Neural cell (in vitro differentiated cells): Measurements from ENCODE around the gene PIM2. TPM values are rescaled to one million over a fixed set of nuclear protein-coding genes. Genes with fewer than 3 reads are reported as not detected.

Experiments
- H2AFZ ChIP-seq: fragments of 200-600, 300-800 bp; sonication (generic), shearing (Covaris generic); 2 replicates; pipeline ENCODE4 v1.6.0; 2014; ENCODE audit warnings: low read depth, mild to moderate bottlenecking, antibody characterized with exemption, low read length, moderate library complexity
- H3F3A ChIP-seq: fragments of 200-600 bp; shearing (Covaris generic); 2 replicates; pipeline ENCODE4 v1.6.1; 2016; ENCODE audit warnings: mild to moderate bottlenecking, moderate library complexity, mixed read lengths, antibody characterized with exemption, low read length; ENCODE audit not compliant: insufficient read depth, poor library complexity, severe bottlenecking
- H3K27ac ChIP-seq: fragments of 200-600, 300-800 bp; sonication (generic), shearing (Covaris generic); 2 replicates; pipeline ENCODE4 v1.5.1; 2014; ENCODE audit warnings: mild to moderate bottlenecking, low read length, moderate library complexity
- H3K27me3 ChIP-seq: fragments of 300-800, 200-600 bp; sonication (generic), shearing (Covaris generic); 2 replicates; pipeline ENCODE4 v1.6.0; 2014; ENCODE audit warnings: mild to moderate bottlenecking, low read depth, low read length, moderate library complexity; ENCODE audit not compliant: insufficient read depth
- H3K36me3 ChIP-seq: fragments of 300-800, 200-600 bp; sonication (generic), shearing (Covaris generic); 2 replicates; pipeline ENCODE4 v1.5.1; 2014; ENCODE audit warnings: mild to moderate bottlenecking, antibody characterized with exemption, low read length, moderate library complexity; ENCODE audit not compliant: insufficient read depth
- H3K4me2 ChIP-seq: fragments of 300-800, 200-600 bp; sonication (generic), shearing (Covaris generic); 2 replicates; pipeline ENCODE4 v1.6.0; 2014; ENCODE audit warnings: mild to moderate bottlenecking, low read length
- H3K4me3 ChIP-seq: fragments of 300-800, 200-600 bp; sonication (generic), shearing (Covaris generic); 2 replicates; pipeline ENCODE4 v1.5.1; 2014; ENCODE audit warnings: mild to moderate bottlenecking, low read length, moderate library complexity
- H3K79me2 ChIP-seq: fragments of 200-600 bp; shearing (Covaris generic); replicated peaks from 2 replicates; pipeline ENCODE4 v1.6.0; 2014; ENCODE audit warnings: mild to moderate bottlenecking, low read length, moderate library complexity; ENCODE audit not compliant: insufficient read depth
- H3K9ac ChIP-seq: fragments of 300-800, 200-600 bp; sonication (generic), shearing (Covaris generic); 2 replicates; pipeline ENCODE4 v1.6.1; 2016; ENCODE audit warnings: mild to moderate bottlenecking, low read length, mixed read lengths
- H3K9me2 ChIP-seq: fragments of 200-600 bp; shearing (Covaris generic); 2 replicates; pipeline ENCODE4 v1.6.1; 2016; ENCODE audit warnings: mild to moderate bottlenecking, low read length, mixed read lengths; ENCODE audit not compliant: insufficient read depth
- H3K9me3 ChIP-seq: fragments of 200-600, 300-800 bp; sonication (generic), shearing (Covaris generic); 2 replicates; pipeline ENCODE4 v1.6.1; 2016; ENCODE audit warnings: mild to moderate bottlenecking, mixed run types, low read length, moderate library complexity, mixed read lengths
- H4K20me1 ChIP-seq: fragments of 200-600 bp; shearing (Covaris generic); 2 replicates; pipeline ENCODE4 v1.6.1; 2016; ENCODE audit warnings: mild to moderate bottlenecking, mixed run types; ENCODE audit not compliant: insufficient read depth
- EP300 ChIP-seq: fragments of 450-650 bp; conservative IDR thresholded peaks from 2 replicates; pipeline ENCODE4 v1.6.1; 2014; ENCODE audit warnings: antibody characterized with exemption, mild to moderate bottlenecking, moderate library complexity; ENCODE audit not compliant: poor library complexity, severe bottlenecking
- EZH2 ChIP-seq: fragments of 200-600, 300-800 bp; shearing (Covaris generic), sonication (generic); IDR thresholded peaks from 2 replicates; pipeline ENCODE4 v1.6.1; 2014; ENCODE audit warnings: antibody characterized with exemption, low read length, borderline replicate concordance, mild to moderate bottlenecking; ENCODE audit not compliant: insufficient read depth, poor library complexity, severe bottlenecking
- MXI1 ChIP-seq: fragments of 450-650 bp; conservative IDR thresholded peaks from 2 replicates; pipeline ENCODE4 v1.6.1; 2014; ENCODE audit warnings: antibody characterized with exemption, mild to moderate bottlenecking; ENCODE audit not compliant: poor library complexity, severe bottlenecking
- POLR2AphosphoS5 ChIP-seq: IDR thresholded peaks from 2 replicates; pipeline ENCODE4 v1.6.1; 2012
- RAD21 ChIP-seq: fragments of 450-650 bp; conservative IDR thresholded peaks from 2 replicates; pipeline ENCODE4 v1.6.1; 2014; ENCODE audit warnings: antibody characterized with exemption, mild to moderate bottlenecking, moderate library complexity
- REST ChIP-seq: IDR thresholded peaks from 2 replicates; pipeline ENCODE4 v1.6.1; 2012; ENCODE audit warnings: borderline replicate concordance
- SMC3 ChIP-seq: fragments of 450-650 bp; conservative IDR thresholded peaks from 2 replicates; pipeline ENCODE4 v1.6.1; 2014; ENCODE audit warnings: antibody characterized with exemption, mild to moderate bottlenecking, moderate library complexity; ENCODE audit not compliant: poor library complexity
- TAF1 ChIP-seq: IDR thresholded peaks from 2 replicates; pipeline ENCODE4 v1.6.1; 2012; ENCODE audit warnings: low read depth
- polyA plus RNA-seq: library from polyadenylated mRNA; depleted of rRNA; stranded (reverse); fragments of >200 nt; gene quantifications from 2 replicates; pipeline ENCODE4 v1.2.3, GENCODE V29; 2014
- TF ChIP-seq, protein P1 (sequence below): fragments of 450-650 bp; IDR thresholded peaks from 2 replicates; pipeline ENCODE4 v1.5.1; 2014; ENCODE audit warnings: antibody characterized with exemption, mild to moderate bottlenecking, moderate library complexity; ENCODE audit not compliant: poor library complexity, severe bottlenecking

Gene PIM2
- polyA plus RNA-seq, 1 donor from 2014 or later = 8.9 TPM

DNA sequence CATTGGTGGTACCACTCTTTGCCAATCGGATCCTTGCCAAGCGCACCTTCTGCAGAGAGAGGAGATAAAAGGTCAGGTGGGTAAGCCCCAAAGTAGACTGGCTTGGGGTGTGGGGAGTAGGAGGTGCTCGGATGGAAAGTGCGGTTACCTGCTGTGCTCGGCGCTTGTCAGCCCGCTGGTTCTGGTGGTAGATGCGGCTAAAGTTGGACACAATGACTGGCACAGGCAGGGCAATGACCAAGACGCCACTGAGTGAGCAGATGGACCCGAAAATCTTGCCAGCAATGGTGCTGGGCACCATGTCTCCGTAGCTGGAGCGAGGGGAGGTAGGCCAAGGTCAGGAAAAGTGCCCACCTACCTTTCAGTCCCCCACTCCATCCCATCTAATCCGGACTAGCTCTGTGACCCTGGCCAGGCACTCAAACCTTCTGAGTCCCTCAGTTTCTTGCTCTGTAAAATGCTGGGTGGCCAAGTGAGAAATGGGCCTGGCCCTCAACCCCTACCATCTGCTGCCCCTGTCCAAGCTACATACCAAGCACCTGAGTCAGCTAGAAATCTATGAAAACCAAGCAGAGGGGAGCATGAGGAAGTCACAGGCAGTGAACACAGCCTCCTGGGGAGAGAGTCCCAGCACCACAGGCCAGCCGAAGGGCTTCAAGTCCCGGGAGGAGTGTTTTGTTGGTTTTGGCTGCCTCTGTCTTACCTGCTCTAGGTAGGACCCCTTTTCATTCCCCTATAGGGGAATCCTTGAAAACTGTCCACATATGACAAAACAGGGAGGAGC, 48.2 kb upstream of the PIM2 start:
- H2AFZ ChIP-seq = no peak overlapping the region

DNA sequence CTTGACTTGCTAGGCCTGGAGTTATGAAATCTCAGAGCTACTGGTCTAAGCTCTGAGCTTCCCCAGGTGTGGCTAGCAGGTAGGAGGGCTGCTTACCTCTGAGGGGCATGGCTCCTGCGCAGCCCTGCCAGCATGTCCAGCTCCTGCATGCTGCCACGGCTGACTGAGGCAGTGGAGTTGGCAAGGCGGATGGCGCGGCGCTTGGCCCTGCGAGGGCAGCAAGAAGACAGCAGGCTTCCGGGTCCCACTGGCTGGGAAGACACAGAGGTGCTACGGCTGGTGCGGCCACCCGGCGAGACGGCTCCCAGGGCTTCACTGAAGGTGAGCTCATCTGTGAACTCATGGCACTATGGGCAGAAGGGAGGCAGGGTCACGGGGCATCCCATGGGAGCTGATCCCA, 47.1 kb upstream of the PIM2 start:
- H3K27me3 ChIP-seq = no peaks in the 10 kb centered on the region
- no peaks in the 10 kb centered on the region for H3K9me2 ChIP-seq
- no peak overlapping the region for H3K4me2 ChIP-seq
- H3K79me2 ChIP-seq = no peaks in the 10 kb centered on the region
- H2AFZ ChIP-seq = no peak overlapping the region
- H3K4me3 ChIP-seq = no peak overlapping the region
- H3K27ac ChIP-seq = no peak overlapping the region
- H3K9me3 ChIP-seq = no peaks in the 10 kb centered on the region
- no peaks in the 10 kb centered on the region for H3K36me3 ChIP-seq
- no peaks in the 10 kb centered on the region for H4K20me1 ChIP-seq
- no peaks in the 10 kb centered on the region for H3F3A ChIP-seq
- no peak overlapping the region for H3K9ac ChIP-seq
- TF ChIP-seq SMC3 (no peak), TAF1 (no peak), EZH2 (no peak), MXI1 (no peak), POLR2AphosphoS5 (no peak), REST (no peak)
- TF ChIP-seq, protein P1, sequence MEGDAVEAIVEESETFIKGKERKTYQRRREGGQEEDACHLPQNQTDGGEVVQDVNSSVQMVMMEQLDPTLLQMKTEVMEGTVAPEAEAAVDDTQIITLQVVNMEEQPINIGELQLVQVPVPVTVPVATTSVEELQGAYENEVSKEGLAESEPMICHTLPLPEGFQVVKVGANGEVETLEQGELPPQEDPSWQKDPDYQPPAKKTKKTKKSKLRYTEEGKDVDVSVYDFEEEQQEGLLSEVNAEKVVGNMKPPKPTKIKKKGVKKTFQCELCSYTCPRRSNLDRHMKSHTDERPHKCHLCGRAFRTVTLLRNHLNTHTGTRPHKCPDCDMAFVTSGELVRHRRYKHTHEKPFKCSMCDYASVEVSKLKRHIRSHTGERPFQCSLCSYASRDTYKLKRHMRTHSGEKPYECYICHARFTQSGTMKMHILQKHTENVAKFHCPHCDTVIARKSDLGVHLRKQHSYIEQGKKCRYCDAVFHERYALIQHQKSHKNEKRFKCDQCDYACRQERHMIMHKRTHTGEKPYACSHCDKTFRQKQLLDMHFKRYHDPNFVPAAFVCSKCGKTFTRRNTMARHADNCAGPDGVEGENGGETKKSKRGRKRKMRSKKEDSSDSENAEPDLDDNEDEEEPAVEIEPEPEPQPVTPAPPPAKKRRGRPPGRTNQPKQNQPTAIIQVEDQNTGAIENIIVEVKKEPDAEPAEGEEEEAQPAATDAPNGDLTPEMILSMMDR = no peak

More for the DNA sequence above, 48.2 kb upstream of the PIM2 start:
- no peaks in the 10 kb centered on the region for H3K36me3 ChIP-seq
- no peaks in the 10 kb centered on the region for H3K27me3 ChIP-seq
- H3K4me2 ChIP-seq = no peak overlapping the region
- no peaks in the 10 kb centered on the region for H3K79me2 ChIP-seq
- H3K9me3 ChIP-seq = no peaks in the 10 kb centered on the region
- no peaks in the 10 kb centered on the region for H3F3A ChIP-seq
- no peak overlapping the region for H3K9ac ChIP-seq
- no peaks in the 10 kb centered on the region for H3K9me2 ChIP-seq
- no peak overlapping the region for H3K4me3 ChIP-seq
- TF ChIP-seq, protein P1 = no peak
- TF ChIP-seq EZH2 (no peak), SMC3 (no peak), EP300 (no peak), REST (no peak), TAF1 (no peak), RAD21 (no peak), POLR2AphosphoS5 (no peak), MXI1 (no peak)
- no peak overlapping the region for H3K27ac ChIP-seq
- H4K20me1 ChIP-seq = no peaks in the 10 kb centered on the region
